Astrocyte of the spinal cord (primary cell): ENCODE data around the gene CCDC195.

ENCODE experiments used
- DNase-seq: peaks from one replicate; pipeline ENCODE4 v3.0.0; 2011; ENCODE audit warnings: low read depth, low spot score
- H3K4me3 ChIP-seq: 2 replicates; pipeline ENCODE4 v1.5.1; 2011; ENCODE audit warnings: low read depth, mild to moderate bottlenecking, low read length, moderate library complexity
- in situ Hi-C: cut with HindIII; loops from 2 replicates; pipeline ENCODE4 v1.10.0; 2017; ENCODE audit warnings: low sequenced_read_pairs
- TF ChIP-seq, protein P1 (sequence below): IDR thresholded peaks from 2 replicates; pipeline ENCODE4 v1.5.1; 2012; ENCODE audit warnings: low read depth, mild to moderate bottlenecking, low read length, inconsistent platforms

CCDC195 gene

DNA sequence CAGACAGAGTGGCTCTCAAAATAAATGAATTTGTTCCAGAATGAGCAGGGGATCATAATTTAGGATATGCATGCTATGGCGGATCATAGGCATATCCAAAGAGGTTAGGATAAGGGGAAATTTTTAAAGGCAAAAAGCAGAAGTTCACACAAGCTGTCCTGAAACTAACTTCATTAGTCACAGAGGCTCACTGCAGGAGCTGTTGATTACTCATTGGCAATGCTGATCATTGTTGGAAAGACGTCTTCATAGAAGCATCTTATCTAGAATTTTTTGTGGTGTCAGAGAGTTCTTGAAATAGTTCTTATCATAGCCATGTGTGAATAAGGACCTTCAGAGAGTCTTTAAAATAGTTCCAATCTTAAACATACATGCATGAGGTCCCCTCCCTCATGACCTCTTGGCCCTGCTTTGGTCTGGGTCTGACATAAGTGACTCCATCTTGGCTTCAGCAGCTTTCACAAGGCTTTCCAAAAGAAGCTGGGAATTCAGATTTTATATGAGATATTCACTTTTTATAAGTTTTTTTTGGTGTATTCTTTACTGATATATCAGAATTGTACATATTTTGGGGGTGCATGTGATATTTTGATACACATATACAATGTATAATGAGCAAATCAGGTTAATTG lies 7.5 kb upstream of the CCDC195 start:
- in situ Hi-C loops = no loop called here
- peak; percentile 31 for DNase-seq
- TF ChIP-seq, protein P1, sequence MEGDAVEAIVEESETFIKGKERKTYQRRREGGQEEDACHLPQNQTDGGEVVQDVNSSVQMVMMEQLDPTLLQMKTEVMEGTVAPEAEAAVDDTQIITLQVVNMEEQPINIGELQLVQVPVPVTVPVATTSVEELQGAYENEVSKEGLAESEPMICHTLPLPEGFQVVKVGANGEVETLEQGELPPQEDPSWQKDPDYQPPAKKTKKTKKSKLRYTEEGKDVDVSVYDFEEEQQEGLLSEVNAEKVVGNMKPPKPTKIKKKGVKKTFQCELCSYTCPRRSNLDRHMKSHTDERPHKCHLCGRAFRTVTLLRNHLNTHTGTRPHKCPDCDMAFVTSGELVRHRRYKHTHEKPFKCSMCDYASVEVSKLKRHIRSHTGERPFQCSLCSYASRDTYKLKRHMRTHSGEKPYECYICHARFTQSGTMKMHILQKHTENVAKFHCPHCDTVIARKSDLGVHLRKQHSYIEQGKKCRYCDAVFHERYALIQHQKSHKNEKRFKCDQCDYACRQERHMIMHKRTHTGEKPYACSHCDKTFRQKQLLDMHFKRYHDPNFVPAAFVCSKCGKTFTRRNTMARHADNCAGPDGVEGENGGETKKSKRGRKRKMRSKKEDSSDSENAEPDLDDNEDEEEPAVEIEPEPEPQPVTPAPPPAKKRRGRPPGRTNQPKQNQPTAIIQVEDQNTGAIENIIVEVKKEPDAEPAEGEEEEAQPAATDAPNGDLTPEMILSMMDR = no peak
- H3K4me3 ChIP-seq = no peak overlapping the region

DNA sequence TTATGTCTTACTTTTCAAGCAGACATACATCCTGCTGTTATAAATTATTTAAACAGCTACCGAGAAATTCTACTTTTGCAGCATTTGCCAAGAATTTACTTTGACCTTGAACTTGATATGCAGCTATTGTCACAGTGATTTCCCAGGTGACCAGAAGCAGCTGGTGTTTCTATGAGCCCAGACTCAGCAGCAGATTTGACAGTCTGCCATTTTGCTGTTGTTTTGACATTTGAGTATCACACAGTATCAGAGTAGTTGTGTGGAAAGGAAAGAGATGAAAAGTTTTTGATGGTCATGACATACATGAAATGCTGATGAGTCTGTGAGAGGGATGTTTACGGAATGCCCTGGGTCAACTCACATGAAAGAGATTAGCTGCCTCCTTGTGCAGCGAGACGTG lies 6.6 kb upstream of the CCDC195 start:
- DNase-seq = no peak
- TF ChIP-seq, protein P1 = no peak
- in situ Hi-C loops = no loop called here
- H3K4me3 ChIP-seq = no peak overlapping the region

DNA sequence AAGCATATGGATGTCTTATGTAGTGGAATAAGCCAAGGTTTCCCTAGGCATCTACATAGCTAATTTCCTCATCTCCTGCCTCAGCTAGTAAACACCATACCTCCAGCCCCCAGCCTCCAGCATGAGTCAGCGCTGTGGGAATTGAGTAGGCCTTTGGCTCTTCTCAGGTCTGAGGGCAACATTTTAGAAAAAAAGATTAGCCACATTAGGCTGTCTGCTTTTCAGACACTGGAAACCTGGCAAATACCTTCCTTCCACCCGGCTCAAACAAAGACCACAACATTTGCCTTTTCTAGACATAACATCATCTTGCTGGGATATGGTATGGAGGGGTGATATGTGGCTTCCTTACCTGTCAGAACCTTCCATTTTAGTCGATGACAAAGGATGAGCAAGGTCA lies 6.1 kb upstream of the CCDC195 start:
- no peak overlapping the region for H3K4me3 ChIP-seq
- peak; percentile 25 for DNase-seq
- TF ChIP-seq, protein P1 = no peak
- in situ Hi-C loops = no loop called here

GRCh38 chr2:224716921-224717320 lies 756 bp upstream of the CCDC195 start:
- TF ChIP-seq, protein P1 = no peak
- no peak overlapping the region for H3K4me3 ChIP-seq

GRCh38 chr2:224711859-224712665 lies 4.1 kb downstream of the CCDC195 start:
- DNase-seq = no peak
- TF ChIP-seq, protein P1 = no peak
- H3K4me3 ChIP-seq = no peak overlapping the region
- in situ Hi-C loops = no loop called here

More at GRCh38 chr2:224716921-224717320, 756 bp upstream of the CCDC195 start:
- no peak for DNase-seq
- in situ Hi-C loops = no loop called here

- H3K4me3 ChIP-seq = no peak overlapping the region
- DNase-seq = no peak
- TF ChIP-seq, protein P1 = no peak
- in situ Hi-C loops = no loop called here
Measured at GRCh38 chr2:224711381-224711780, 4.8 kb downstream of the CCDC195 start.
